ENCODE measurements around the gene CIITA. TPM values are rescaled to one million over a fixed set of nuclear protein-coding genes. Genes with fewer than 3 reads are reported as not detected.

CIITA gene
- total RNA-seq, 1 donor from 2014 or later = 0.13 TPM

- no peak for DNase-seq (ENCODE audit: low spot score)
- peaks cover 3% of the 10 kb centered on the region for H3K27me3 Mint-ChIP-seq (ENCODE audit: unreplicated experiment)
- H3K36me3 Mint-ChIP-seq (ENCODE audit: low read depth, unreplicated experiment) = peaks cover 24% of the 10 kb centered on the region
Observed at GRCh38 chr16:10983159-10983558, 106.2 kb downstream of the CIITA start.

GRCh38 chr16:10984509-10984908 lies 107.5 kb downstream of the CIITA start:
- peaks cover 1% of the 10 kb centered on the region for H3K27me3 Mint-ChIP-seq (ENCODE audit: unreplicated experiment)
- no peak overlapping the region for H3K27ac Mint-ChIP-seq (ENCODE audit: unreplicated experiment)
- peaks cover 29% of the 10 kb centered on the region for H3K36me3 Mint-ChIP-seq (ENCODE audit: low read depth, unreplicated experiment)
- no peak overlapping the region for H3K4me3 Mint-ChIP-seq (ENCODE audit: unreplicated experiment)
- TF ChIP-seq CTCF (IDR thresholded peaks at IDR 0.05; ENCODE audit: unreplicated experiment) = no peak
- H3K9me3 Mint-ChIP-seq (ENCODE audit: unreplicated experiment) = no peaks in the 10 kb centered on the region
- DNase-seq (ENCODE audit: low spot score) = no peak
- H3K4me1 Mint-ChIP-seq (ENCODE audit: unreplicated experiment) = peaks cover 3% of the 10 kb centered on the region

More at GRCh38 chr16:10983159-10983558, 106.2 kb downstream of the CIITA start:
- no peak for TF ChIP-seq CTCF (IDR thresholded peaks at IDR 0.05; ENCODE audit: unreplicated experiment)
- H3K9me3 Mint-ChIP-seq (ENCODE audit: unreplicated experiment) = no peaks in the 10 kb centered on the region
- H3K4me3 Mint-ChIP-seq (ENCODE audit: unreplicated experiment) = no peak overlapping the region
- peaks cover 17% of the 10 kb centered on the region for H3K4me1 Mint-ChIP-seq (ENCODE audit: unreplicated experiment)
- no peak overlapping the region for H3K27ac Mint-ChIP-seq (ENCODE audit: unreplicated experiment)

Other genes starting within 250 kb of the CIITA start
- gene TEKT5, start 182.3 kb upstream of the CIITA start, total RNA-seq (ENCODE audit: unreplicated experiment) = 0.64 TPM
- gene NUBP1, start 133.4 kb upstream of the CIITA start, total RNA-seq (ENCODE audit: unreplicated experiment) = 18.4 TPM
- 7.8 TPM for gene TVP23A, start 58.4 kb upstream of the CIITA start, total RNA-seq (ENCODE audit: unreplicated experiment)
- 37.9 TPM for gene DEXI, start 65.3 kb downstream of the CIITA start, total RNA-seq (ENCODE audit: unreplicated experiment)
- gene CLEC16A, start 67.4 kb downstream of the CIITA start, total RNA-seq (ENCODE audit: unreplicated experiment) = 58.1 TPM

Data from endothelial cell (in vitro differentiated cells).